Measurements from ENCODE around the gene KBTBD13.
"Not testable (repeated sequence)": the region's sequence is repeated elsewhere in the genome, so short reads cannot be mapped to it uniquely, and the experiment has no call there.

Gene KBTBD13

DNA sequence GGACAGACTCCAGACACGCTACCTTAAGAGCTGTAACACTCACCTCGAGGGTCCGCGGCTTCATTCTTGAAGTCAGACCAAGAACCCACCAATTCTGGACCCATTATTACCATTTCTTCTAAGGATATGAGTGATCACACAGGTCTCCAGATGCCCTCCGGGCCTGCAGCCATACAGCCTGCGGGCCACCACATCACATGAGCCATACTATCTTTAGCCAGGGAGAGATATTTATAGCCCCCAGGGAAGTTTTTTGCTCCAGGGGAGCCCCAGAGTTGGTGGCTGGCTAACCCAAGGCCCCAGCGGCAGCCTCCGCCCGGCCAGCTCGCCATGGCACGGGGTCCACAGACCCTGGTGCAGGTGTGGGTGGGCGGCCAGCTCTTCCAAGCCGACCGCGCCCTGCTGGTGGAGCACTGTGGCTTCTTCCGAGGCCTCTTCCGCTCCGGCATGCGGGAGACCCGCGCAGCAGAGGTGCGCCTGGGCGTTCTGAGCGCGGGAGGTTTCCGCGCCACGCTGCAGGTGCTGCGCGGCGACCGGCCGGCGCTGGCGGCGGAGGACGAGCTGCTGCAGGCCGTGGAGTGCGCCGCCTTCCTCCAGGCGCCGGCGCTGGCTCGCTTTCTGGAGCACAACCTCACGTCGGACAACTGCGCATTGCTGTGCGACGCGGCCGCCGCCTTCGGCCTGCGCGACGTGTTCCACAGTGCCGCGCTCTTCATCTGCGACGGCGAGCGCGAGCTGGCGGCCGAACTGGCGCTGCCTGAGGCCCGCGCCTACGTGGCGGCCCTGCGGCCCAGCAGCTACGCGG is at the start of gene KBTBD13:
Gene KBTBD13 (plus strand): TSS at position 261 of the 805 bp plus-strand sequence. CDS start 70 bp downstream, at position 331.
- DNase-seq: no peak

DNA sequence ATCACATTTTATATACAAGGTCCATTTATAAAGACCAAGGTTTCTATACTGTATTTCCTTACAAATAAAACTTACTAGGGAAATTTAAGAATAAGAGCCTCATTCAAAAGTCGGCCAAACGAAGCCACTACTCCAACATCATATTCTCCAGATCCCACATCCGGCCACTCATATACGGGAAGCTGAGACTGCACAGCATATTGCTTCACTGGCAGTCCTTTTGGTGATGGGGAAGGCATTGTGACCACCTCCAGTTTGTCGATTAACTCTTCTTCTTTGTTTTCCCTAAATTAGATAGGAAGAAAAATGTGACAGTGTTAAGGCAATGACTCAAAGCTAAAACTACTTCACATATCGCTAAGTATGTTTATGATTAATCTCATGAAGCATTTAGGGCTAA is 49.8 kb upstream of the KBTBD13 start:
- no peak for DNase-seq

DNA sequence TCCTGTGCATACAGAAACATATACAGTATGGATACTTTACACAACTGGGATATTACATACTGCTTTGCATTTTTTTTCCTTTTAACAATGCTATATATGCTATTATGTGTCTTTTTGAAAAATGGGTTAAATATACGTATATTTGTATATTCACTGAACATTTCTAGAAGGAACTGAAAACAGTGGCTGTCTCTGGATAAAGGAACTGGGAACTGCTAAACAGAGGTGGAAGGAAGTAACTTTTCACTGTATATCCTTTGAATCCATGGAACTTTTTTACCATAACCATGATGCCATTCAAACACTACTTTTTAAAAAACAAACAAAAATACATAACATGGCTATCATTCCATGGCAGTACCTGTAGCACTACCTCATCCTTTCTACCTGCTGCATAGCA is 49.0 kb upstream of the KBTBD13 start:
- DNase-seq: no peak

DNA sequence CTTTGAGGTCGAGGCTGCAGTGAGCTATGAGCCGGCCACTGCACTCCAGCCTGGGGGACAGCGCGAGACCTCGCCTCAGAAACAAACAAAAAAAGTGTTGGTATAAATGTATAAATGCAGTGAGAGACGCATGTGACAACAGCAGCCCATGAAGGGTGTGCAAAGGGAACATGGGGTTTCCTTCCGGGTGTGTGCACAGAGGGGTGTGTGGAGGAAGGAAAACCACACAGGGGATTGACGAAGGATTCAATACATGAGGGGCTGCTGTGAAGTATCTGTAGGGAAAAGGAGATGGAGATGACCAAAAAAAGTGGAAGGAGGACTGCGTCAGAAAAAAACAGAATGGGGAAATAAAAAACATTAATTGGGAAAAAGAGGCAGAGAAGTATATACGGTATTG is 48.2 kb upstream of the KBTBD13 start:
- DNase-seq: no peak

DNA sequence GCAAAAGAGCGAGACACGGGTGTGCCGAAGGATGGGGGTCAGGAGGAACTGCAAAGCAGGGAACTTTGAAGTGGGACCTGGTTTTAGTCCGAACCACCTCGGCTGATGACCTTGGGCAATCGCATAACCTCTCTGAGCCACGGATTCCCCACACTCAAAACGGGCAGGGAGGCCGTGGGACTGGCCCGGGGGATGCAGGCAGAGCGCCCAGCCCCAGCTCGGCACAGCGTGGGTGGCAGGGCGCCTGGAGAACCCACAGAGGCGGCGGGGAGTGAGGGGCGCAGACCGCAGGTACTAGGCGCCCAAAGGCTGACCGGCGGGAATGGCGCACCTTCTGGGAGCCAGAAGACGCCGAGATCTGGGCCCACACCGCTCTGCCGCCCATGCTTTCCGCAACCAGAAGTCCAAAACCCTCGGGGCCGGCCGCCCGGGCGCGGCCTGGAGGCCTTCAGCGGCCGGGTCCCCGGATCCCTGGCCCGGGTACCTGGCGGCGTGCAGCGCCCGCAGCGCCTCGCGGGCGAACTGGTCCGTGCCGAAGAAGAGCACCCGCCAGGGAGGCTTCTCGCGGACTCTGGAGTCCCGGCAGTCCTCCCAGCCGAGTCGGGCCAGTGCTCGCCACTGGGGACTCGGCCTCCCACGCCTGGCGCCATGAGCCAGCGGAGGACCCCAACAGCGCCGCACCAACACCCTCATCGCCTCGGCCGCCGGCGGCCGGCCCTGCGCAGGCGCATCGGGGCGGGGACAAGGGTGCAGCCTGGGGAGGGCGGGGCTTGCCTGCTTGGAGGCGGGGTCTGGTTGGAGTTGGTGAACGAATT is 47.4 kb upstream of the KBTBD13 start, which contains the start of gene MTFMT:
Gene MTFMT (minus strand): TSS at position 719 of the 815 bp plus-strand sequence. CDS start 26 bp downstream, at position 693.
- peak; percentile 23 for DNase-seq

DNA sequence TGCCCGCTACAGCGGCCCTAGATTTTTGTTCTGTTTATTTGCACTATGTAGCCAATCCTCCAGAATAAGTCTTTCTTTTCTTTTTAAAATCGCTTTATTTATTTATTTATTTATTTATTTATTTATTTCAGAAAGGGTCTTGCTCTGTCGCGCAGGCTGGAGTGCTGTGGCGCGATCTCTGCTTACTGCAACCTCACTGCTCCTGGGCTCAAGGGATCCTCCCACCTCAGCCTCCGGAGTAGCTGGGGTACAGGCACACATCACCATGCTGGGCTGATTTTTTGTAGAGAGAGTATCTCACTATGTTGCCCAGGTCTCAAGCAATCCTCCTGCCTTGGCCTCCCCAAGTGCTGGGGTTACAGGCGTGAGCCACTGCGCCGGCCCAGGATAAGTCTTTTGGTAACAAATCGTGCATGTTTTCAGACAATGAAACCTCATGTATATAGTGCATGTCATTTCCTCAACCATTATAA is 46.8 kb upstream of the KBTBD13 start:
- no peak for DNase-seq

DNA sequence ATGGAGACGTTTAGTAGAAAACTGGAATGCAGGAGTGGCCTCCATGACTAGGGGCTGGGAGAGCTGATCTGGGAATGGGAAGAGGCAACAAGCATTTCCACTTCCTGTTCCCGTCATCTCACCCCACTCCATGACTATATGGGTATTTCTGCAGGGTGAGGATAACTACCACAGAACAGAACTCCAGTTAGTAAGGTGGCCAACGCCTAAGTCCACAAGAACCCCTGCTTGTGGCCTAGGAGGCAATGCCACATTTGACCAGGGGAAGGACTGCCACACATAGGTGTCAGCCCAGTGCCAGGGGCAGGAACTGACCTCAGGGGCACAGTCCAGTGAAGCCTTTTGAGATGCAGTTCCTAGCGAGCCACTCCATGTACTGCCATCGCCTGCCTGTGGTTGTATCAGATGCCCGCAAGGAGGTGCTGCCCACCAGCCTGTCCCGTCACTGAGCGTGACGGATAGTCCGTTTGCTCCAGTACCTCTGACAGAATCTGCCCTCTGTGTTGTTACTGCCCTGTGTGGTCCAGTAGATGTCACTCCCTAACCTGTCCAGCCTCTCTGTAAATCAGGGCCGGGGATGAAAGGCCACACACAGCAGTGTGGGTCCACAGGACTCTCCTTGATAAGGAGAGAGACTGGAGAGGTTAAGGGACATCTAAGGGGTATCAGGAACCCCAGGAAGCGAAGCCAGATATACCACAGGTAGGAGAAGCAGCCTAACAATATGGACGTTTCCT is 43.6 kb upstream of the KBTBD13 start:
- DNase-seq: peak; percentile 47

DNA sequence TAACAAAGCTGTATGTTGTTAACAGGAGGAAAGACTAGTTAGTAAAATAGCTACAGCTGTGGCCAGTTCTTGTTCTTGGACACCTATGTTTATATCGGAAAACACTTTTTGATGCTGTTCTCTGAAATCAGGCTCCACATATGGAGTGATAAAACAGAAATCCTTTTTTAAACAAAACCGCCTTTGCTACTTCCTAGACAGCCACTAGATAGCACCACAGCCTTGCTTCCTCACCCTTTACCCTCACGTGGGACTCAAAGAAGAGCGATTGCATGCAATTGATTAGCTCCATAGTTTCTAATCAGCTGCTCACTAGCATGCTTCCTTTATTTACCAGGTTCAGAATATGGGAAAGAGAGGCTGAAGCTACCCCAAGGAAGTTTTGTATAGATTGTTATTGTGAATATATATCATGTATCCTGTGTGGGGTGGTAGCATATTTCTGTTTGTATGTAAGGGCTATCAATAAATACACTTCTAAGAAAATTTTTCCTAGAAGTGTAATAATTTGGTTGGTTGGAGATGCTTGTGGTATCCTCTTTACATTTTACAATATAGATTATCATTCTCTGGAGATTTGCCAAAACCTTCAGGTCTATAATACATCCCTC is 42.8 kb upstream of the KBTBD13 start:
- DNase-seq: peak; percentile 59

DNA sequence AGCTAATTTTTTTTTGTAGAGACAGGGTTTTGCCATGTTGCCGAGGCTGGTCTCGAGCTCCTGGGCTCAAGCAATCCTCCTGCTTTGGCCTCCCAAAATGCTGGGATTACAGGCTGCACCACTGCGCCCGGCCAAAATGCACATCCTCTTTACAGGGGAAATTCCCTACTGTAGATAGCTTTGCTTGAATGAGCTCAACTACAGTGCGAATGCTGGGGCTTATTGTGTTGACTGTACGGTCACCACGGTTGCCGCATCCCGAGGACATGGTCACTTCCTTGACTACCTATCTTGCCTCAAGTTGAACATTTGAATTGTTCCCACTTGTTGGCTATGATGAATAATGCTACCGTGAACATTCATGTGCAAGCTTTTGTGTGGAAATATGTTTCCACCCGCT is 41.8 kb upstream of the KBTBD13 start:
- DNase-seq: no peak

DNA sequence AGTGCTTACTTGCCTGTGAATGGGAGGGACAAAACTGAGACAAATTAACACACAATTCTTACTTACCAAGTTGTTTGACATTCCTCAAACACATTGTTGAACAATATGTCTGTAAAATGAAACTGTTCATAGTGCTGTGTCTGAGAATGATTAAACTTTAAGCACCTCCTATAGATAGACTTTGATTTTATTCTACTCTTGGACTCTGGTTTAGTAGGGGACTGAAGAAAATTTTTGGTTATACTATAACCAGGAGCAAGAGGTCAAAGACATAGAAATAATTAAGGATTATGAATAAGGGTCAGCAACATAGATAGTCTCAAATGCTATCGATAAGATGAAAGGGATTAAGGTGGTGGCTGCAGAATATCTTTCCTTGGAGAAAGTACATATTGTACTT is 39.2 kb upstream of the KBTBD13 start:
- no peak for DNase-seq

DNA sequence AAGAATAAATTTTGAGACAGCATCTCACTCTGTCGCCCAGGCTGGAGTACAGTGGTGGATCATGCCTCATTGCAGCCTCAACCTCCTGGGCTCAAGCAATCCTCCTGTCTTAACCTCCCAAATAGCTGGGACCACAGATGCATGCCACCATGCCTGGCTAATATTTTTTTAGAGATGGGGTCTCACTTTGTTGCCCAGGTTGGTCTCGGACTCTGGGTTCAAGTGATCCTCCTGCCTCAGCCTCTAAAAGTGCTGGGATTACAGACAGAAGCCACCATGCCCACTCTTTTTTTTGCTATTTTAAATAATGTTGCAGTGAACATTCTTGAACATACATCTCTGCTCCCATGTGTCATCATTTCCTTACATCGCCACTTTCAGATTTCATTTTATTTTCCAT is 38.1 kb upstream of the KBTBD13 start:
- DNase-seq: no peak

DNA sequence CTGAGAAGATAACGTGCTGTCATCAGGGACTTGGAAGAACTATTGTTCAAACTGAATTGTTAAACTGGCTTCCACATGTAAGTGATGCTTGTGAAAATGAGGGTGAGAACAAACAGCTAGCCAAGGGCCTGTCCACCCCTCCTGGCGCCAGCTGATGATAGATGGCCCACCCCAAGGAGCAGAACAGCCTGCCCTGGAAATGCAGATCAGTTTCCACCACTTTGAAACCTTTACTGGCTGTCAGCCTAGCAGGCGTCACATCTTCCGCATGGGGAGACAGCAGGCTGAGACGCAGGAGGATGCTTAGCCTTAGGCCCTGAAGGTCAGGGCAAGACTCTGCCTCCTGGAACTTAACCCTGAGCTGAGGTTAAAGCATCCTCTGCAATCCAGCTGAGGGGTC is 37.7 kb upstream of the KBTBD13 start:
- no peak for DNase-seq

DNA sequence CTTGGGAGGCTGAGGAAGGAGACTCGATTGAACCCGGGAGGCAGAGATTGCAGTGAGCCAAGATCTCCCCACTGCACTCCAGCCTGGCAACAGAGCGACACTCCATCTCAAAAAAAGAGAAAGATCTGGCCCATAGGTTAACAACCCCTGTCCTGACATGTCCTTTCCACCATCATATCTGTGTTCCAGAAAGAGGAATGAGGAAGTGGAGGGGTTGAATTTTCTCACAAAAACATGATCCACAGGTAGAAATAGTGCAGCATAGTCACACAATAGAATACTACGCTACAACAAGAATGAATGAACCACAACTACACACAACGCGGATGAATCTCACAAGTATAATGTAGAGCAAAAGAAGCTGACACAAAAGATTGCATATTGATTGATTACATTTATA is 36.1 kb upstream of the KBTBD13 start:
- no peak for DNase-seq

DNA sequence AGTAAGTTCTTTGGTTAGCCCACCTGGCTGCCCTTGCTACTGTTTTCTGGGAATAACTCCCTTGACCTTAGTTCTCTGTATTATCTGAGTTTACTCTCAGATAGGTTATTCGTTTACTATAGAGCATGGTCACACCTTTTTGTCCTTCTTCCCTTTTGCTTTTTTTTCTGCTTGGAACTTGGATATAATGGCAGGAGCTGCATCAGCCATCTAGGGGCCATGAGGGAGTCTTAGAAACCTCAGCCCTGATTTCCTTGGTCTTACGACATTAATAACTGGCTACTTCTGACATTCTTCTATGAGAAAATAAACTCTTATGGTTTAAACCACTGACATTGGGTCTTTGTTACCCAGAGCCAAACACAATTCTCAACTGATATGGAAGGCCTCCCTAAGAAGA is 34.8 kb upstream of the KBTBD13 start:
- DNase-seq: no peak

DNA sequence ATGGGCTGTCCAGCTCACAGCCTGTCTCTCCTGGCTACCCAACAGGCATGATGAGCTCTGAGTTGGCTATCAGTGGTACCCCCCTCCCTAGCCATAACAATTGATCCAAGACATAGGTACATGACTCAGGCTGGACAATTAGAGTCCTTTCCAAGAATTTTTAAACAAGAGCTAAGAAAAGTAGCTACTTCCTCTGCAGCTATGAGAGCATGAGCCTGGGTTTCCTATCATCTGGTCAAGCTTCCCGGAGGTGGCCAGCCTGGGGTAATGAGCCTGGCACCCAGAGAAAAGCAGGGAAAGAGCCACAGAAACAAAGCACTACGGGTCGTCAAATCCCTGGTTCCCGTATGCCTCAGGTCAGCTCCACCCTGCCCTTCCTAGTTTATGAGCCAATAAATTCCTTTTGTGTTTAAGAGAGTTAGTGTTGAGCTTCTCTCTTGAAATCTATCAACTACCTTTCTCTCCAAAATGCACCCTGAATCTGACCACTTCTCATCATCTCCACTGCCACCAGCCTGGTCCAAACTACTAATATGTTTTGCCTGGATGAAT is 33.7 kb upstream of the KBTBD13 start:
- DNase-seq: no peak

DNA sequence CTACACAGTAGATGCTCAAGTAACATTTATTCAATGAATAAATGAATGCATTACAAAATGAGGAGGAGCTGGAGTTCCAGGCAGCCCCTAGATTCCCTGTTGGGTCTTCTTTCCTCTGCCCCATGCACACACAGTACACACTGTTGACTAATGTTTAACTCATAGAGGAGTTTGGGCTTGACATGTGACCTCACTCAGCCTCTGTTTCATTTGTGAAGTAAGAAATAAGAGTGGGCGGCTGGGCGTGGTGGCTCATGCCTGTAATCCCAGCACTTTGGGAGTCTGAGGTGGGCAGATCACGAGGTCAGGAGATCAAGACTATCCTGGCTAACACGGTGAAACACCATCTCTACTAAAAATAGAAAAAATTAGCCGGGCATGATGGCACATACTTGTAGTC is 32.3 kb upstream of the KBTBD13 start:
- not testable (repeated sequence) for DNase-seq

DNA sequence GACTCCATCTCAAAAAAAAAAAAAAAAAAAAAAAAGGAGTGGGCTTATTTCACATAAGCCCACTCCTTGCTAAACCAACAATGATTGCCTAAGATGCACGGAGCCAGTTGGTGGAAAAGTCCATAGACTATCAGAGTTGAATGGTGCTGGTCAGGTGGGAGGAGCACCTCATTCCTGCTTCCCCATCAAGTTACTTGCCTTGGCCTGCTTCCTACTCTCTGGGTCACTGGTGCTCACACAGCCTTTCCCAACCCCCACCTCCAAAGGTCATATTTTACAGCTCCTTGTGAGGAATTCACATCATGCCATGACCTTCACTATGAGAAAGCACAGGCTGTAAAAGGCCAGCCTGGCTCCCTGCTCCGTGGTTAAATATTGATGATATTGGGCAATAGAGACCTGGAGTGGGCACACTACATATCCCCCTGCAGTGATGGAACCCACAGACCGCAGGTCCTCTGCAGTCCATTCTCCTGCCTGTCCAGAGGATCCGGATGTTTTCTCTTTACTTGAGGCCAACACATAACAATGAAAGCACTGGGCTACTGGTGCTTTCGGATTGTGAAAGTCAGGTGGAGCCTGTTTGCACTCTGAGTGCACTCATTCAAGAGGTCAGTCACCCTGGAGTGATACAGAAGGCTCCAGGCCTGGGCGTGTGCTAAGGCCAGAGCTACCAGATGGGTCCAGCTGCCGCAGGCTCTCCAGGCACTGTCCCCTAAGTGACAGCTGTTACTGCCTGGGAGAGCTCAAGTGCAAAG is 31.6 kb upstream of the KBTBD13 start, which contains the start of gene SLC51B:
Gene SLC51B (plus strand): TSS at position 664 of the 758 bp plus-strand sequence. CDS start 4,618 bp downstream, outside the sequence.
- no peak for DNase-seq

DNA sequence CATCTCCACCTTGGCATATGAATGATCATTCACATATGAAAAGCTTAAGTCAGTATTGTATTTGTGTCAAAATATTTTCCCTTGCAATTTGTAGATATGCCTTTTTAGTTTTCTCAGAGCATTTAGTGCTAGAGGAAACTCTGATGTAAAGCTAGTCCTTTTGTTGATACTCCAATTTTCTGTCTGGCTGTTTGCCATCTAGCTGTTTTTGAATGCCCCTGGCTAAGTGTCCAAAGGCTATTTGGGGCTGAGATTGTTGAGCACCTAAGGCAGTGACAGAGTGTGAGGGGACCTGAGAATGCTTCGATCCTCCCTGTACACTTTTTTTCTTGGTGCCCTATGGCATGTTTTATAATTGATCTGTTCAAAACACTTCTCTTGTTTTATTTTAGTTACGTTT is 28.3 kb upstream of the KBTBD13 start:
- DNase-seq: no peak

DNA sequence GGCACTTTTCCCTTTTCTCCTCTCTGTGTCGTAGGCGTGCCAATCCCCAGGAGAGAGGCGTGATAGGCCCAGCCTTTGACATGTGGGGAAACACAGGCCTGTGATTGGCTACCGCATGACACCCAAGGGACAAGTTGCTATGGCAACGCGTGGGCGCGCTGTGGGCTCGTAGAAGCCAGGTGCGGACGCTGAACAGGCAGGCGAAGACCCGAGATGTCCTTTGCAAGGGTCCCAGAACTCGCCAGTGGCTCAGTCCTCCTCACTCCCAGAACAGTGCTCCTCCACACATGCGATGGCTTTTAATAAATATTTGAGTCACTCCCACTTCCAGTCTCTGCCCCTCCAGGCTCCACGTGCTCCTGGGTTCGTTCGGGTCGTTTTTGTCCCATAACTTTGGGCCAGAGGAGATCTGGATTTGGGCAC is 27.1 kb upstream of the KBTBD13 start:
- peak; percentile 83 for DNase-seq

DNA sequence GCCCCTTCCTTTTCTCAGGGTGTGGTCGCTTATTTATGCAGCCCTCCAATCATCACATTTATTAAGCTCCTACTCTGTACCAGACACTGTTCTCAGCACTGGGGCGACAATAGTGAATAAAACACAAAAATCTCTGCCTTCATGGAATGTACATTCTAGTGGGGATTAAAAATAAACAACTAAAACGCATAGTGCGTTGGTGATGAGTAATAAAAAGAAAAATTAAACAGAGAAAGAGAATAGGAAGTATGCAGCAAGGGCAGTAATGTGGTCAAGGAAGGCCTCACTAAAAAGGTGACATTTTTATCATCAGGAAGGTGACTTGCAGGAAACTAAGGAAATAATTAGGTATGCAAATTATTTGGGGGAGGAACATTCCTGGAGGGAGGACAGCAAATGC is 26.3 kb upstream of the KBTBD13 start:
- DNase-seq: no peak

DNA sequence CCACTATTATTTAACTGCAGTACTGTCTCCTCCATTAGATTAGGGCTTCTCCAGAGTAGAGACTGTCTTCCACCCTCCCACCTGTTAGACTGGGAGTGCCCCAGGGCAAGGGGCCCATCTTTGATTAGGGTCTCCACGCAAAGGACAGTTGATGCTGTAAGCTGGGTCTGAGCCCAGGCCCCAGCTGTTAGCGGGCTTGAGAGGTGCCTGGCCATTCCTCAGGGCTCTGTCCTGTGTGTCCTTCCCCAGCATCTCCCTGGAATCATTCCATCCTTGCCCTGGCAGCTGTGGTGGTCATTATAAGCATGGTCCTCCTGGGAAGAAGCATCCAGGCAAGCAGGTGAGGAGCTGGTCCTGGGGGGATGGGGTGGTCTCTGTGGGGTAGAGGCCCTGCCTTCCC is 25.3 kb upstream of the KBTBD13 start:
- no peak for DNase-seq

DNA sequence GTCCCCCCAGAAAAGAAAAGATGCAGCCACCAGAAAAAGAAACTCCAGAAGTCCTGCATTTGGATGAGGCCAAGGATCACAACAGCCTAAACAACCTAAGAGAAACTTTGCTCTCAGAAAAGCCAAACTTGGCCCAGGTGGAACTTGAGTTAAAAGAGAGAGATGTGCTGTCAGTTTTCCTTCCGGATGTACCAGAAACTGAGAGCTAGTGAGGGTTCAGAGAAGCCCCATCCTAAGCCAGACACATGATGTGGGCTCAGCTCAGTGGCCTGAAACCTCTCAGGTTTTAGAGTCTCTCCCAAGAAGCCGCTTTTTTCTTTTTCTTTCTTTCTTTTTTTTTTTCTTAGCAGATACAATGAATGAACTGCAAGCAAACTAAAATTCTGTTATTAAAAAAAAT is 23.6 kb upstream of the KBTBD13 start:
- DNase-seq: no peak
